SK-N-SH (cell line): Measurements from ENCODE around the gene TRAPPC3. TPM values are rescaled to one million over a fixed set of nuclear protein-coding genes. Genes with fewer than 3 reads are reported as not detected.

ENCODE experiments used
- CTCF ChIA-PET: fragments of 300-600, 350-600 bp; formaldehyde crosslinking; extraction: SDS; loops from one replicate; lab custom pipeline; 2021; lab: Yijun Ruan, JAX
- POLR2A ChIA-PET: fragments of 350-600 bp; sonication (Branson Sonifier 250); formaldehyde crosslinking; extraction: SDS; loops from one replicate; lab custom pipeline; 2020; ENCODE audit warnings: antibody characterized with exemption, inconsistent platforms; lab: Yijun Ruan, JAX
- DNase-seq: peaks from one replicate; pipeline ENCODE4 v3.0.0; 2012
- H2AFZ ChIP-seq: fragments of 200-600 bp; sonication (generic); 2 replicates; pipeline ENCODE4 v1.8.1; 2016; ENCODE audit warnings: antibody characterized with exemption, mild to moderate bottlenecking, low read depth
- H3F3A ChIP-seq: fragments of 200-600 bp; sonication (generic); replicated peaks from 2 replicates; pipeline ENCODE3; 2016; ENCODE audit warnings: antibody characterized with exemption, mild to moderate bottlenecking; ENCODE audit not compliant: insufficient read depth
- H3K27ac ChIP-seq, 2 experiments: fragments of 200-500 bp in 1 of 2; fragments of 200-600 bp in 1 of 2; sonication (Bioruptor generic) in 1 of 2; sonication (generic), shearing (Covaris generic) in 1 of 2; 2 replicates each; pipeline versions ENCODE4 v1.5.1 to v1.6.1; 2014 to 2016; ENCODE audit warnings: low read depth in 2 of 2, inconsistent platforms in 1 of 2, low read length in 1 of 2, mild to moderate bottlenecking in 1 of 2, mixed read lengths in 1 of 2
- H3K27me3 ChIP-seq: fragments of 200-600 bp; sonication (generic), shearing (Covaris generic); 2 replicates; pipeline ENCODE4 v1.6.1; 2016; ENCODE audit warnings: mixed run types; ENCODE audit not compliant: insufficient read depth
- H3K36me3 ChIP-seq, 2 experiments: fragments of 200-500 bp in 1 of 2; fragments of 200-600 bp in 1 of 2; sonication (Bioruptor generic) in 1 of 2; sonication (generic) in 1 of 2; replicated peaks in 1 of 2; 2 replicates each; pipeline versions ENCODE3 to v1.5.1; 2014 to 2016; ENCODE audit warnings: low read length in 1 of 2, mild to moderate bottlenecking in 1 of 2; ENCODE audit not compliant: insufficient read depth in 2 of 2, control insufficient read depth in 1 of 2
- H3K4me1 ChIP-seq, 2 experiments: fragments of 200-500 bp in 1 of 2; fragments of 200-600 bp in 1 of 2; sonication (Bioruptor generic) in 1 of 2; sonication (generic), shearing (Covaris generic) in 1 of 2; 2 replicates each; pipeline versions ENCODE4 v1.5.1 to v1.6.1; 2014 to 2016; ENCODE audit warnings: low read depth in 1 of 2, low read length in 1 of 2, mixed run types in 1 of 2; ENCODE audit not compliant: insufficient read depth in 2 of 2, control insufficient read depth in 1 of 2
- H3K4me2 ChIP-seq: fragments of 200-600 bp; sonication (generic), shearing (Covaris generic); 2 replicates; pipeline ENCODE4 v1.6.1; 2017; ENCODE audit warnings: mixed run types
- H3K4me3 ChIP-seq, 2 experiments: fragments of 200-500 bp in 1 of 2; fragments of 200-600 bp in 1 of 2; sonication (Bioruptor generic) in 1 of 2; sonication (generic), shearing (Covaris generic) in 1 of 2; 2 replicates each; pipeline versions ENCODE4 v1.5.1 to v1.8.1; 2014 to 2016; ENCODE audit warnings: low read depth in 2 of 2, inconsistent platforms in 1 of 2, low read length in 1 of 2, mild to moderate bottlenecking in 1 of 2, mixed read lengths in 1 of 2, moderate library complexity in 1 of 2
- H3K79me2 ChIP-seq: fragments of 200-600 bp; sonication (generic); 2 replicates; pipeline ENCODE4 v1.8.1; 2017; ENCODE audit warnings: mild to moderate bottlenecking; ENCODE audit not compliant: insufficient read depth
- H3K9ac ChIP-seq: fragments of 200-600 bp; sonication (generic); 2 replicates; pipeline ENCODE4 v1.6.1; 2017; ENCODE audit warnings: mixed run types
- H3K9me2 ChIP-seq: fragments of 200-600 bp; sonication (generic); 2 replicates; pipeline ENCODE4 v1.6.1; 2017; ENCODE audit warnings: mixed run types
- H3K9me3 ChIP-seq: fragments of 200-600 bp; sonication (generic); 2 replicates; pipeline ENCODE4 v1.6.1; 2017; ENCODE audit warnings: mixed run types, mild to moderate bottlenecking, moderate library complexity
- H4K20me1 ChIP-seq: fragments of 200-600 bp; sonication (generic); 2 replicates; pipeline ENCODE4 v1.6.1; 2017; ENCODE audit warnings: mild to moderate bottlenecking, mixed run types; ENCODE audit not compliant: insufficient read depth
- EZH2phosphoT487 ChIP-seq: fragments of 200-600 bp; sonication (generic); IDR thresholded peaks from 2 replicates; pipeline ENCODE4 v1.6.1; 2017; ENCODE audit warnings: low read depth, mixed run types, mild to moderate bottlenecking, antibody characterized with exemption, moderate library complexity, borderline replicate concordance
- FOSL2 ChIP-seq: IDR thresholded peaks from 2 replicates; pipeline ENCODE4 v1.4.0; 2012; ENCODE audit warnings: low read depth, mild to moderate bottlenecking, moderate library complexity, borderline replicate concordance
- FOXM1 ChIP-seq: IDR thresholded peaks from 2 replicates; pipeline ENCODE4 v1.4.0; 2012; ENCODE audit warnings: low read depth, mild to moderate bottlenecking
- GATA2 ChIP-seq: sonication (generic); formaldehyde crosslinking; IDR thresholded peaks from 2 replicates; pipeline ENCODE4 v1.5.0; 2020; ENCODE audit warnings: mild to moderate bottlenecking, missing genetic modification reagents
- MEF2A ChIP-seq: IDR thresholded peaks from 2 replicates; pipeline ENCODE4 v1.4.0; 2012; ENCODE audit warnings: low read depth, borderline replicate concordance
- NFIC ChIP-seq: IDR thresholded peaks from 2 replicates; pipeline ENCODE4 v1.4.0; 2012; ENCODE audit warnings: borderline replicate concordance
- NRF1 ChIP-seq: IDR thresholded peaks from 2 replicates; pipeline ENCODE4 v1.6.1; 2012; ENCODE audit warnings: low read depth, mild to moderate bottlenecking, low read length
- POLR2AphosphoS5 ChIP-seq: IDR thresholded peaks from 2 replicates; pipeline ENCODE4 v1.6.1; 2012; ENCODE audit warnings: low read depth, low read length
- RAD21 ChIP-seq: IDR thresholded peaks from 2 replicates; pipeline ENCODE4 v1.6.1; 2012; ENCODE audit warnings: mild to moderate bottlenecking, low read length
- RCOR1 ChIP-seq: fragments of 150-350 bp; IDR thresholded peaks from 2 replicates; pipeline ENCODE4 v1.6.1; 2017; ENCODE audit warnings: antibody characterized with exemption, low read length
- RFX5 ChIP-seq: IDR thresholded peaks from 2 replicates; pipeline ENCODE4 v1.6.1; 2012; ENCODE audit warnings: mild to moderate bottlenecking, improper control_type of control experiment, low read length
- SMC3 ChIP-seq: IDR thresholded peaks from 2 replicates; pipeline ENCODE4 v1.6.1; 2012; ENCODE audit warnings: low read depth, low read length, improper control_type of control experiment
- TAF1 ChIP-seq: IDR thresholded peaks from 2 replicates; pipeline ENCODE4 v1.6.1; 2012; ENCODE audit warnings: low read depth, mild to moderate bottlenecking, low read length, moderate library complexity, borderline replicate concordance
- TCF12 ChIP-seq: IDR thresholded peaks from 2 replicates; pipeline ENCODE4 v1.4.0; 2012
- YY1 ChIP-seq: IDR thresholded peaks from 2 replicates; pipeline ENCODE4 v1.4.0; 2012; ENCODE audit warnings: low read depth, mild to moderate bottlenecking
- WGBS: methylation state at CpG from one replicate; pipeline ENCODE4 v1.1.6; 2017; ENCODE audit warnings: low lambda C conversion rate; 5-methylcytosine and 5-hydroxymethylcytosine counted together
- polyA plus RNA-seq, 3 experiments: library from polyadenylated mRNA; depleted of rRNA; stranded (reverse); fragments of >200 nt; gene quantifications; 2 replicates each; pipeline ENCODE4 v1.2.3, GENCODE V29; 2012
- TF ChIP-seq, protein P1 (sequence below): fragments of 200-600 bp; sonication (generic); IDR thresholded peaks from 2 replicates; pipeline ENCODE4 v1.6.1; 2017; ENCODE audit warnings: antibody characterized with exemption, mild to moderate bottlenecking, moderate library complexity
- TF ChIP-seq, protein P2 (sequence below): IDR thresholded peaks from 2 replicates; pipeline ENCODE4 v1.4.0; 2012; ENCODE audit warnings: low read depth

The TRAPPC3 gene
- polyA plus RNA-seq, 1 of the 3 experiments (the other 2 are of a cell fraction): 149 TPM

DNA sequence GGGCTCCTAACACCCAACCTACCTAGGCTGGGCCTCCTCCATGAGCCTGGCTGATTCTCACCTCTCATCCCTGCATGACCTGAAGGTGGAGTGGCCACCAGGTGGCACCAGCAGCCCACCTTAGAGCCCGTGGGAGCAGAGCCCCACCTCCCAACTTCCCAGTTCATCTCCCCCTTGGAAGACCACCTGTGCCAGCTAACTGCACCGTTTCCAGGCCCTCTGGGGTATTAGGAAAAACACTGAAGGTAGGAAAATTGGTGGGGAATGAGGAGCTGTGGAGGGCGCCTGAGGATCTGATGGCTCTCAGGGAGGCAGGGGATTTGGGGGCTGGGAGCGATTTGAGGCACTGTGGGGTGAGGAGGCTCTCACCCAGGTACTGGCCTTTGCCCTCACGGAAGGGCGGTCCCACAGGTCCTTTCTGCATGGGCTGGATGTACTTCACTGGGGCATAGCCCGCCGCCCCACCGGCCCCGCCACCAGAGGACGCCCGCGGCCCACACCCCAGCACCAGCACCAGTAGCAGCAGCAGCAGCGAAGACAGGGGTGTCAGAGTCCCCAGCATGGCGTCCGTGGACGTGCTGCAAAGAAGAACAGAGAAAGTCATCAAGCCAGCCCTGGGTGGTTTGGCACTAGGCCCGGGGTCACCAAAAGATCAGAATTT, 49.5 kb downstream of the TRAPPC3 start:
- peaks cover 10% of the 10 kb centered on the region for H3F3A ChIP-seq
- WGBS: 24% methylated on average over 4 of the region's 18 CpGs
- peak overlapping the region in 1 of 2 experiments; percentile 16; a peak in 1 of 4 replicates for H3K27ac ChIP-seq
- no peaks in the 10 kb centered on the region for H3K27me3 ChIP-seq
- H4K20me1 ChIP-seq: no peaks in the 10 kb centered on the region
- H3K4me2 ChIP-seq: no peak overlapping the region
- H3K79me2 ChIP-seq: no peaks in the 10 kb centered on the region
- no peaks in the 10 kb centered on the region for H3K9me2 ChIP-seq
- H3K4me3 ChIP-seq: peak overlapping the region in 1 of 2 experiments; percentile 4; a peak in 1 of 4 replicates
- ChIA-PET CTCF (interaction anchor here (0.6 to 32.6 kb wide), 17 partner anchors 9 to 202 kb away, joined by 3 to 700 read pairs (median 4); partner anchors contain the start of genes AGO3, TEKT2 and TRAPPC3), POLR2A (no interaction called here)
- no peak overlapping the region for H3K9ac ChIP-seq
- H3K4me1 ChIP-seq: peaks cover 0 to 39% of the 10 kb centered on the region in 2 experiments; a peak in 2 of 4 replicates
- peak; percentile 95 for DNase-seq
- no peaks in the 10 kb centered on the region for H3K9me3 ChIP-seq
- peak; percentile 97 for TF ChIP-seq RAD21
- TF ChIP-seq TCF12: no peak
- TF ChIP-seq, protein P1, sequence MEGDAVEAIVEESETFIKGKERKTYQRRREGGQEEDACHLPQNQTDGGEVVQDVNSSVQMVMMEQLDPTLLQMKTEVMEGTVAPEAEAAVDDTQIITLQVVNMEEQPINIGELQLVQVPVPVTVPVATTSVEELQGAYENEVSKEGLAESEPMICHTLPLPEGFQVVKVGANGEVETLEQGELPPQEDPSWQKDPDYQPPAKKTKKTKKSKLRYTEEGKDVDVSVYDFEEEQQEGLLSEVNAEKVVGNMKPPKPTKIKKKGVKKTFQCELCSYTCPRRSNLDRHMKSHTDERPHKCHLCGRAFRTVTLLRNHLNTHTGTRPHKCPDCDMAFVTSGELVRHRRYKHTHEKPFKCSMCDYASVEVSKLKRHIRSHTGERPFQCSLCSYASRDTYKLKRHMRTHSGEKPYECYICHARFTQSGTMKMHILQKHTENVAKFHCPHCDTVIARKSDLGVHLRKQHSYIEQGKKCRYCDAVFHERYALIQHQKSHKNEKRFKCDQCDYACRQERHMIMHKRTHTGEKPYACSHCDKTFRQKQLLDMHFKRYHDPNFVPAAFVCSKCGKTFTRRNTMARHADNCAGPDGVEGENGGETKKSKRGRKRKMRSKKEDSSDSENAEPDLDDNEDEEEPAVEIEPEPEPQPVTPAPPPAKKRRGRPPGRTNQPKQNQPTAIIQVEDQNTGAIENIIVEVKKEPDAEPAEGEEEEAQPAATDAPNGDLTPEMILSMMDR: peak; percentile 90
- no peak for TF ChIP-seq NFIC
- TF ChIP-seq, protein P2, sequence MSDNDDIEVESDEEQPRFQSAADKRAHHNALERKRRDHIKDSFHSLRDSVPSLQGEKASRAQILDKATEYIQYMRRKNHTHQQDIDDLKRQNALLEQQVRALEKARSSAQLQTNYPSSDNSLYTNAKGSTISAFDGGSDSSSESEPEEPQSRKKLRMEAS: 0 out of 2 replicates have a peak, but pooled peaks have one; percentile 30
- no peak for TF ChIP-seq TAF1
- no peak for TF ChIP-seq FOXM1
- no peak for TF ChIP-seq RCOR1
- no peak for TF ChIP-seq POLR2AphosphoS5
- no peak for TF ChIP-seq NRF1
- TF ChIP-seq GATA2: no peak
- no peak for TF ChIP-seq FOSL2
- no peak for TF ChIP-seq YY1
- TF ChIP-seq MEF2A: no peak
- TF ChIP-seq EZH2phosphoT487: no peak
- peak; percentile 98 for TF ChIP-seq SMC3
- TF ChIP-seq RFX5: no peak
- H3K36me3 ChIP-seq: peaks cover 0 to 20% of the 10 kb centered on the region in 2 experiments
- peak overlapping the region; percentile 78; the same call in 1 of the 2 replicates for H2AFZ ChIP-seq
